Pancreas (tissue), 10 donors: Measurements from ENCODE around the gene GEMIN8. TPM values are rescaled to one million over a fixed set of nuclear protein-coding genes. Genes with fewer than 3 reads are reported as not detected.

Source experiments
- ATAC-seq, 4 donors: fragments of 200-7000 bp; cut with Tn5 transposase; one replicate each; pipeline versions ENCODE4 v1.8.0 to v1.9.1; 2020; ENCODE audit warnings: mild to moderate bottlenecking in 4 of 4, moderate library complexity in 4 of 4
- DNase-seq, 6 donors: peaks; one replicate each; pipeline ENCODE4 v3.0.0-alpha.2; 2020
- FAIRE-seq: peaks from 2 replicates; lab custom pipeline; 2012; peaks lifted over from hg19 to GRCh38; lab: Jason Lieb, UNC
- H3K27ac ChIP-seq, 4 donors: fragments of 200-600 bp; sonication (generic); 1 replicate in 3 of 4; 2 replicates in 1 of 4; pipeline versions ENCODE4 v1.5.0 to v1.8.0; 2020
- H3K27me3 ChIP-seq, 4 donors: fragments of 200-600 bp; one replicate each; pipeline ENCODE4 v1.8.0; 2021
- H3K36me3 ChIP-seq, 3 donors: fragments of 200-600 bp; sonication (generic) in 1 of 3; one replicate each; pipeline versions ENCODE4 v1.5.0 to v1.8.0; 2020 to 2021
- H3K4me1 ChIP-seq, 3 donors: fragments of 200-600 bp; one replicate each; pipeline ENCODE4 v1.8.0; 2021
- H3K4me3 ChIP-seq, 4 donors: fragments of 200-600 bp; sonication (generic) in 2 of 4; one replicate each; pipeline versions ENCODE4 v1.5.0 to v1.8.0; 2020 to 2021
- H3K9me3 ChIP-seq, 4 donors: fragments of 200-600 bp; one replicate each; pipeline ENCODE4 v1.8.0; 2021
- CTCF ChIP-seq, 4 donors: fragments of 200-600 bp; sonication (generic) in 3 of 4; IDR thresholded peaks; one replicate each; pipeline versions ENCODE4 v1.5.0 to v1.8.0; 2021; ENCODE audit warnings: antibody characterized with exemption in 4 of 4
- WGBS, 2 donors: extraction: QIAGEN DNeasy Blood & Tissue Kit; methylation state at CpG; one replicate each; pipeline ENCODE4 v1.1.7; 2013; 5-methylcytosine and 5-hydroxymethylcytosine counted together
- intact Hi-C, 3 donors: fragments of 100-400 bp; cut with DNase I; formaldehyde crosslinking; loops; one replicate each; pipeline versions ENCODE4 v1.11.1 to v1.14.2; 2022
- polyA plus RNA-seq, 2 donors: library from polyadenylated mRNA; stranded (reverse); fragments of 200-250 nt; gene quantifications; one replicate each; pipeline ENCODE4 v1.2.3, GENCODE V29; 2013
- total RNA-seq, 6 donors: library from RNA; stranded (reverse); fragmentation: NEBNext Ultra II Directional in 4 of 6; extraction: Animal tissue kit (Norgen Biotek cat#: 25700) in 4 of 6; gene quantifications; one replicate each; pipeline versions ENCODE4 v1.2.1 to v1.2.4, GENCODE V29; 2021 to 2023
- donor health status: healthy with polysubstance abuse.
- donor health status: DM: no; HTN: no; CAD: no; lungs with moderate emphysema.
- donor health status: DM: no; HTN: no; CAD: no.
- donor health status: control.
- donor health status: control.
- donor health status: Bipolar disorder and iron deficiency.
- donor health status: DM: yes; HTN: yes; CAD: no.
- donor health status: DM: no; HTN: no; CAD: no.
- donor health status: DM: no; HTN: no; CAD: no.
- donor health status: DM: yes; HTN: yes; CAD: no.

Gene GEMIN8
- total RNA-seq = 10 to 100 TPM in 5 of 6 donors, 1 to 10 TPM in 1; 8.8 to 16.8 (median 11.1) TPM
- polyA plus RNA-seq = 10 to 100 TPM; 17.8 to 24.4 TPM

- 0 to 1% methylated on average over 60 to 67 of the region's 67 CpGs for WGBS, 2 donors
- peak; percentile 60 for FAIRE-seq
- peak within 1 kb of the TSS; percentile 63 to 85 (median 78) for H3K27ac ChIP-seq
- no peaks in the 10 kb centered on the region for H3K9me3 ChIP-seq
- DNase-seq = peak; percentile 84 to 95 (median 88)
- peaks cover 6 to 13% (median 10%) of the 10 kb centered on the region in 3 donors for H3K4me1 ChIP-seq
- peak within 1 kb of the TSS; percentile 59 to 82 (median 66) for H3K4me3 ChIP-seq
- peak; percentile 97 to 99 (median 98) for ATAC-seq
- no peaks in the 10 kb centered on the region for H3K36me3 ChIP-seq
- TF ChIP-seq CTCF (IDR thresholded peaks at IDR 0.05) = no peak
- intact Hi-C loops = loop anchor here in 2 of 3 donors (5.0 to 10.0 kb wide), 3 partner anchors 365 to 525 kb away; no protein-coding TSS in a partner anchor
- H3K27me3 ChIP-seq = peaks cover 0 to 3% (median 0%) of the 10 kb centered on the region in 4 donors
Observed at GRCh38 chrX:14029425-14030173, at the start of gene GEMIN8. TSS of gene GEMIN8 (minus strand) at chrX:14029892. CDS start at chrX:14021478, 8,414 bp downstream.

DNA sequence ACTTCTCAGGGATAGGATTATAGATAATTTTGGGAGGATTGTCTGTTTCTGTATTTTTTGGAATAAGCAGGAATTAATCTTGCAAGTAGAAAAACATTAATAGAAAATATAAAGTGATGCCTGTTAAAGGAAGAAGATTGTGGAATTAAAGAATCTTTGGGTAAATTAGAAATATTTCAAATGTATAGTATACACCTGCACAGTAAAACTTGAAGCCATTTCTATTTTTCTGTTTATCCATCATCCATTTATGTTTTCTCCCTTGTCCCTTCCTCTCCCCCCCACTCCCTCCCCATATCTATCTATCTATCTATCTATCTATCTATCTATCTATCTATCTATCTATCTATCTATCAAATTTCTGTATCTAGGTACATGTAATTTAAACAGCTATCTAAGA, 46.9 kb upstream of the GEMIN8 start:
- Histone ChIP-seq H3K27me3 (peaks cover 0 to 18% (median 2%) of the 10 kb centered on the region in 4 donors), H3K27ac (no peak overlapping the region), H3K4me3 (no peak overlapping the region), H3K9me3 (no peaks in the 10 kb centered on the region), H3K36me3 (no peaks in the 10 kb centered on the region), H3K4me1 (no peaks in the 10 kb centered on the region)
- ATAC-seq = no peak
- DNase-seq = no peak
- intact Hi-C loops = no loop called here
- FAIRE-seq = no peak
- no peak for TF ChIP-seq CTCF (IDR thresholded peaks at IDR 0.05)

- H3K4me1 ChIP-seq = no peaks in the 10 kb centered on the region
- intact Hi-C loops = no loop called here
- no peak overlapping the region for H3K27ac ChIP-seq
- FAIRE-seq (no peak), ATAC-seq (peak; percentile 75 to 84 (median 78)), DNase-seq (peak in 1 of 6 donors; percentile 7)
- no peak overlapping the region for H3K4me3 ChIP-seq
- no peaks in the 10 kb centered on the region for H3K36me3 ChIP-seq
- peaks cover 0 to 7% (median 2%) of the 10 kb centered on the region in 4 donors for H3K27me3 ChIP-seq
- TF ChIP-seq CTCF (IDR thresholded peaks at IDR 0.05) = no peak
- no peaks in the 10 kb centered on the region for H3K9me3 ChIP-seq
Observed at GRCh38 chrX:14073556-14073955, 43.9 kb upstream of the GEMIN8 start.

DNA sequence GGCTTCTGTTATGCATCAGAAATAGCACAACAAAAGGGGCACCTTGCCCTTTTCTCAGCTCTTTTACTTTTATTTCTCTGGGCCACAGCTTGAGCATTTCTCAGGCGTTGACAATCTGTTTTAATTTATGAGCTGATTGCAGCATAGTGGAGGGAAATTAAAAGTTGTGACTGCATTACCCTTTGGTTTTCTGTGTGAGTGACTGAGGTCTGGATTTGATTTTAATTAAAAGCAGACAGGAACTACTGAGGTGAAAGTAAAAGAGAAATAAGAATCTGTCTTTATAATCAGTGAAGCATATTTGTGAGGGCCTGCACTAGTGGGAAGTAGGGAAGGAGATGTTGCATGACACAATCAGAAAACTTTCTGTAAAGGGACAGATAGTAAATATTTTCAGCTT, 43.4 kb upstream of the GEMIN8 start:
- FAIRE-seq (no peak), DNase-seq (no peak), ATAC-seq (no peak)
- 11 to 24% methylated on average over 1 of the region's 1 CpG for WGBS, 2 donors
- Histone ChIP-seq H3K4me1 (no peaks in the 10 kb centered on the region), H3K4me3 (no peak overlapping the region), H3K9me3 (no peaks in the 10 kb centered on the region), H3K27ac (no peak overlapping the region), H3K27me3 (peaks cover 0 to 7% (median under 1%) of the 10 kb centered on the region in 4 donors), H3K36me3 (no peaks in the 10 kb centered on the region)
- TF ChIP-seq CTCF (IDR thresholded peaks at IDR 0.05) = no peak
- intact Hi-C loops = no loop called here

- no peak overlapping the region for H3K27ac ChIP-seq
- peaks cover 0 to 10% (median 4%) of the 10 kb centered on the region in 4 donors for H3K27me3 ChIP-seq
- no peak for FAIRE-seq
- WGBS, 2 donors = 78 to 87% methylated on average over 21 of the region's 21 CpGs
- H3K4me3 ChIP-seq = no peak overlapping the region
- H3K36me3 ChIP-seq = no peaks in the 10 kb centered on the region
- H3K9me3 ChIP-seq = no peaks in the 10 kb centered on the region
- no peaks in the 10 kb centered on the region for H3K4me1 ChIP-seq
- peak in 2 of 6 donors; percentile 41 to 43 for DNase-seq
- ATAC-seq = no peak
- no peak for TF ChIP-seq CTCF (IDR thresholded peaks at IDR 0.05)
- intact Hi-C loops = no loop called here
Observed at GRCh38 chrX:14065800-14066199, 36.1 kb upstream of the GEMIN8 start.
